Mammary epithelial cell (primary cell): ENCODE measurements around the gene YBX2.

Source experiments
- CTCF ChIP-seq, 2 donors: IDR thresholded peaks in 1 of 2; conservative IDR thresholded peaks in 1 of 2; 2 replicates each; pipeline ENCODE4 v1.5.1; 2011 to 2012; ENCODE audit warnings: inconsistent platforms in 2 of 2, low read length in 2 of 2, mild to moderate bottlenecking in 2 of 2, control low read depth in 1 of 2, low read depth in 1 of 2; ENCODE audit not compliant: insufficient read depth in 1 of 2; ENCODE audit errors: extremely low read depth in 1 of 2
- EZH2 ChIP-seq: IDR thresholded peaks from 2 replicates; pipeline ENCODE4 v1.6.1; 2012; ENCODE audit warnings: low read length, inconsistent platforms, borderline replicate concordance

DNA sequence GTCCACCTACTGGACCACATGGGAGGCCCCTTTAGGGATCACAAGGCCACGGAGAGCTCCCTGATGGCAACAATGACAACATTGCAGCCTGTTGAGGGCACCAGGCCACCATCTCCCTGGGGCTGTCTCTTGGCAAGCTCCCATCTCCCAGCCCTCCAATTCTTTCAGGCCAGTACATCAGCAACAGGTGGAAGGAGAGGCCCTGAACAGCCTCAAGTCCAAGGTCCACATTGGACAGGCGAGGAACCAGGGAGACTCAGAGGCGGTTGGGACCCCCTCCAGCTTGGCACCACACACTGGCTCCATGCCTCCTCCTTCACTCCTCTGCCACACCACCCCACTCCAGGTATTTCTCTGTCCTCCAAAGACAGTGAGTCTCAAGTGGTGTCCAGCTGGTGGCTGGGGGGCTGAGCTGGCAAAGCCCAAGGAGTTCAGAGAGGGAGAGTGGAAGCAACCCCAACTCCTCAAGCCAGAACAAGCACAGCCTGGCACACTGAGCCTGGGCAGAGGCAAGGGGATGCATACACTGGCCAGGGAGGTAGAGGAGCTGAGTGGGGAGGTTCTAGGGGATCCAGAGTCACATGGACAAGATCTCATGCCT, 40.6 kb upstream of the YBX2 start:
- TF ChIP-seq CTCF (conservative IDR thresholded peaks at IDR 0.05 in 1 of 2, IDR thresholded peaks at IDR 0.05 in 1 of 2; ENCODE audit: extremely low read depth in 1 of 2, insufficient read depth in 1 of 2, low read depth in 1 of 2, low read length in 2 of 2) (no peak), EZH2 (no peak)
